Uterus (tissue), 4 donors: ENCODE measurements around the gene CCDC107. TPM values are rescaled to one million over a fixed set of nuclear protein-coding genes. Genes with fewer than 3 reads are reported as not detected.

Source experiments
- DNase-seq, 2 donors: peaks; one replicate each; pipeline ENCODE4 v3.0.0-alpha.2; 2019 to 2020
- H3K27ac ChIP-seq, 2 donors: fragments of 200-600 bp; sonication (generic); 1 replicate in 1 of 2; 2 replicates in 1 of 2; pipeline ENCODE4 v1.5.1; 2016 to 2018
- H3K27me3 ChIP-seq, 2 donors: fragments of 200-600 bp; sonication (generic); one replicate each; pipeline ENCODE4 v1.5.1; 2018 to 2019; ENCODE audit warnings: control low read depth in 1 of 2
- H3K36me3 ChIP-seq, 2 donors: fragments of 200-600 bp; sonication (generic); one replicate each; pipeline ENCODE4 v1.5.1; 2019; ENCODE audit warnings: control low read depth in 1 of 2
- H3K4me1 ChIP-seq, 2 donors: fragments of 200-600 bp; sonication (generic); one replicate each; pipeline ENCODE4 v1.5.1; 2018 to 2019; ENCODE audit warnings: control low read depth in 1 of 2
- H3K4me3 ChIP-seq, 2 donors: fragments of 200-600 bp; sonication (generic); 1 replicate in 1 of 2; 2 replicates in 1 of 2; pipeline ENCODE4 v1.5.1; 2018 to 2019; ENCODE audit warnings: mild to moderate bottlenecking in 1 of 2
- H3K9me3 ChIP-seq, 2 donors: fragments of 200-600 bp; sonication (generic); one replicate each; pipeline ENCODE4 v1.5.1; 2019; ENCODE audit warnings: control low read depth in 1 of 2
- CTCF ChIP-seq, 4 experiments: fragments of 200-600 bp in 2 of 4; fragments of 450-650 bp in 2 of 4; sonication (generic) in 2 of 4; IDR thresholded peaks; one replicate each; pipeline ENCODE4 v1.5.1; 2016 to 2019; ENCODE audit warnings: antibody characterized with exemption in 4 of 4, mild to moderate bottlenecking in 2 of 4, moderate library complexity in 1 of 4
- POLR2A ChIP-seq, 2 donors: fragments of 450-650 bp; IDR thresholded peaks; one replicate each; pipeline ENCODE4 v1.6.1; 2016; ENCODE audit warnings: antibody characterized with exemption in 2 of 2, mild to moderate bottlenecking in 1 of 2, moderate library complexity in 1 of 2
- intact Hi-C: fragments of 100-400 bp; cut with DNase I; formaldehyde crosslinking; loops from one replicate; pipeline ENCODE4 v1.15.1; 2023; ENCODE audit warnings: low total_unique reads
- total RNA-seq, 4 donors: library from RNA; depleted of rRNA in 3 of 4; stranded (reverse); fragments of >200 nt in 3 of 4; gene quantifications; one replicate each; pipeline versions ENCODE4 v1.1.0 to v1.2.4, GENCODE V29; 2014 to 2023
- donor health status: DM: yes; HTN: yes; CAD: no.

Gene CCDC107
- total RNA-seq, 4 donors from 2014 or later: 9.0 to 120 (median 32.1) TPM

GRCh38 chr9:35691334-35691650 lies 33.2 kb downstream of the CCDC107 start:
- H3K4me1 ChIP-seq: no peaks in the 10 kb centered on the region
- TF ChIP-seq POLR2A (IDR thresholded peaks at IDR 0.05) (no peak), CTCF (IDR thresholded peaks at IDR 0.05) (no peak)
- intact Hi-C loops: no loop called here
- no peak for DNase-seq
- H3K36me3 ChIP-seq: no peaks in the 10 kb centered on the region
- peak overlapping the region; percentile 57 to 71 for H3K4me3 ChIP-seq
- H3K9me3 ChIP-seq: no peaks in the 10 kb centered on the region
- no peaks in the 10 kb centered on the region for H3K27me3 ChIP-seq
- peak overlapping the region; percentile 93 to 98 for H3K27ac ChIP-seq

GRCh38 chr9:35691757-35692301 lies 33.7 kb downstream of the CCDC107 start:
- no peaks in the 10 kb centered on the region for H3K36me3 ChIP-seq
- H3K4me3 ChIP-seq: peak overlapping the region; percentile 57 to 71
- peak in 1 of 2 donors; percentile 60 for DNase-seq
- no peaks in the 10 kb centered on the region for H3K27me3 ChIP-seq
- intact Hi-C loops: no loop called here
- H3K9me3 ChIP-seq: no peaks in the 10 kb centered on the region
- peak overlapping the region; percentile 93 to 98 for H3K27ac ChIP-seq
- H3K4me1 ChIP-seq: no peaks in the 10 kb centered on the region
- no peak for TF ChIP-seq CTCF (IDR thresholded peaks at IDR 0.05)
- TF ChIP-seq POLR2A (IDR thresholded peaks at IDR 0.05): no peak

GRCh38 chr9:35695943-35696401 lies 37.9 kb downstream of the CCDC107 start:
- intact Hi-C loops: no loop called here
- Histone ChIP-seq H3K27ac (peak overlapping the region; percentile 55 to 62), H3K9me3 (no peaks in the 10 kb centered on the region), H3K4me3 (no peak overlapping the region), H3K27me3 (no peaks in the 10 kb centered on the region), H3K36me3 (no peaks in the 10 kb centered on the region), H3K4me1 (no peaks in the 10 kb centered on the region)
- no peak for DNase-seq
- TF ChIP-seq POLR2A (IDR thresholded peaks at IDR 0.05) (no peak), CTCF (IDR thresholded peaks at IDR 0.05) (no peak)

GRCh38 chr9:35696520-35697215 lies 38.6 kb downstream of the CCDC107 start:
- no peaks in the 10 kb centered on the region for H3K4me1 ChIP-seq
- H3K27ac ChIP-seq: peak overlapping the region; percentile 55 to 62
- TF ChIP-seq CTCF (IDR thresholded peaks at IDR 0.05) (peak; percentile 72 to 90 (median 80)), POLR2A (IDR thresholded peaks at IDR 0.05) (no peak)
- intact Hi-C loops: no loop called here
- H3K9me3 ChIP-seq: no peaks in the 10 kb centered on the region
- no peak overlapping the region for H3K4me3 ChIP-seq
- no peaks in the 10 kb centered on the region for H3K27me3 ChIP-seq
- H3K36me3 ChIP-seq: no peaks in the 10 kb centered on the region
- DNase-seq: peak; percentile 68 to 71

GRCh38 chr9:35697486-35697885 lies 39.4 kb downstream of the CCDC107 start:
- peak in 1 of 2 donors; percentile 23 for DNase-seq
- Histone ChIP-seq H3K9me3 (no peaks in the 10 kb centered on the region), H3K4me3 (no peak overlapping the region), H3K36me3 (no peaks in the 10 kb centered on the region), H3K4me1 (no peaks in the 10 kb centered on the region), H3K27me3 (no peaks in the 10 kb centered on the region), H3K27ac (peak overlapping the region; percentile 55 to 62)
- intact Hi-C loops: no loop called here
- TF ChIP-seq CTCF (IDR thresholded peaks at IDR 0.05): no peak
